Measurements from ENCODE around the gene PPID. TPM values are rescaled to one million over a fixed set of nuclear protein-coding genes. Genes with fewer than 3 reads are reported as not detected.

Gene PPID
- total and polyA plus RNA-seq, 2 of the 13 experiments (the other 11 are each of a cell fraction or from before 2014, with no cell fraction given), result 15.4 to 63.4 TPM

DNA sequence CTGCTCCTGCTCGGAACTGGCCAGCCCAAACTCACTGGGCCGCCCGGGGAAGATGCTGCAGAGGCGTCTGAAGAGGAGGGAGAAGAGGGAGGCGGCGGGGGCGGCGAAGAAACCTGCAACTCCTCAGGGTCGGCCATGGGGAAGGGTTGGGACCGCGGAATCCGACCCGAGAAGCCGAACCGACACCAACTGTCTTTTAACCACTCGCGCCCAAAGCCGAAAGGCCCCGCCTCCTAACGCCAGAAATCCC, 51.6 kb downstream of the PPID start, which contains the start of gene C4orf46 (continued):
- TF ChIP-seq, protein P1, sequence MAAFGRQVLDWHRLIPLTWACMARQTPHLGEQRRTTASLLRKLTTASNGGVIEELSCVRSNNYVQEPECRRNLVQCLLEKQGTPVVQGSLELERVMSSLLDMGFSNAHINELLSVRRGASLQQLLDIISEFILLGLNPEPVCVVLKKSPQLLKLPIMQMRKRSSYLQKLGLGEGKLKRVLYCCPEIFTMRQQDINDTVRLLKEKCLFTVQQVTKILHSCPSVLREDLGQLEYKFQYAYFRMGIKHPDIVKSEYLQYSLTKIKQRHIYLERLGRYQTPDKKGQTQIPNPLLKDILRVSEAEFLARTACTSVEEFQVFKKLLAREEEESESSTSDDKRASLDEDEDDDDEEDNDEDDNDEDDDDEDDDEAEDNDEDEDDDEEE (CRISPR knock-in tag; IDR thresholded peaks at IDR 0.05), result 0 out of 2 replicates have a peak, but pooled peaks have one; percentile 15
- TF ChIP-seq ZNF7 (CRISPR knock-in tag; IDR thresholded peaks at IDR 0.05) (no peak), SIN3B (IDR thresholded peaks at IDR 0.05; ENCODE audit: low read length) (peak; percentile 73; the same call in 1 of the 2 replicates), MAFK (conservative IDR thresholded peaks at IDR 0.05 in 1 of 2, IDR thresholded peaks at IDR 0.05 in 1 of 2; ENCODE audit: low read length in 2 of 2) (no peak), HDAC1 (CRISPR knock-in tag; IDR thresholded peaks at IDR 0.05) (peak; percentile 52; the same call in 1 of the 2 replicates), ZNF792 (CRISPR knock-in tag; IDR thresholded peaks at IDR 0.05) (no peak), ZBTB1 (CRISPR knock-in tag; IDR thresholded peaks at IDR 0.05; ENCODE audit: borderline replicate concordance) (no peak), POGZ (CRISPR knock-in tag; IDR thresholded peaks at IDR 0.05) (no peak), PITX1 (CRISPR knock-in tag; IDR thresholded peaks at IDR 0.05) (no peak), ZNF562 (CRISPR knock-in tag; IDR thresholded peaks at IDR 0.05; ENCODE audit: borderline replicate concordance) (no peak), RFXANK (CRISPR knock-in tag; IDR thresholded peaks at IDR 0.05) (no peak), CCAR2 (optimal IDR thresholded peaks at IDR 0.05; ENCODE audit: low read depth, low read length) (no peak), NR2F1 (CRISPR knock-in tag; IDR thresholded peaks at IDR 0.05) (no peak), KLF16 (CRISPR knock-in tag; IDR thresholded peaks at IDR 0.05) (no peak), ZNF335 (CRISPR knock-in tag; IDR thresholded peaks at IDR 0.05) (no peak)
- TF ChIP-seq, protein P2, sequence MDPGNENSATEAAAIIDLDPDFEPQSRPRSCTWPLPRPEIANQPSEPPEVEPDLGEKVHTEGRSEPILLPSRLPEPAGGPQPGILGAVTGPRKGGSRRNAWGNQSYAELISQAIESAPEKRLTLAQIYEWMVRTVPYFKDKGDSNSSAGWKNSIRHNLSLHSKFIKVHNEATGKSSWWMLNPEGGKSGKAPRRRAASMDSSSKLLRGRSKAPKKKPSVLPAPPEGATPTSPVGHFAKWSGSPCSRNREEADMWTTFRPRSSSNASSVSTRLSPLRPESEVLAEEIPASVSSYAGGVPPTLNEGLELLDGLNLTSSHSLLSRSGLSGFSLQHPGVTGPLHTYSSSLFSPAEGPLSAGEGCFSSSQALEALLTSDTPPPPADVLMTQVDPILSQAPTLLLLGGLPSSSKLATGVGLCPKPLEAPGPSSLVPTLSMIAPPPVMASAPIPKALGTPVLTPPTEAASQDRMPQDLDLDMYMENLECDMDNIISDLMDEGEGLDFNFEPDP (CRISPR knock-in tag; conservative IDR thresholded peaks at IDR 0.05), result no peak
- TF ChIP-seq, protein P3, sequence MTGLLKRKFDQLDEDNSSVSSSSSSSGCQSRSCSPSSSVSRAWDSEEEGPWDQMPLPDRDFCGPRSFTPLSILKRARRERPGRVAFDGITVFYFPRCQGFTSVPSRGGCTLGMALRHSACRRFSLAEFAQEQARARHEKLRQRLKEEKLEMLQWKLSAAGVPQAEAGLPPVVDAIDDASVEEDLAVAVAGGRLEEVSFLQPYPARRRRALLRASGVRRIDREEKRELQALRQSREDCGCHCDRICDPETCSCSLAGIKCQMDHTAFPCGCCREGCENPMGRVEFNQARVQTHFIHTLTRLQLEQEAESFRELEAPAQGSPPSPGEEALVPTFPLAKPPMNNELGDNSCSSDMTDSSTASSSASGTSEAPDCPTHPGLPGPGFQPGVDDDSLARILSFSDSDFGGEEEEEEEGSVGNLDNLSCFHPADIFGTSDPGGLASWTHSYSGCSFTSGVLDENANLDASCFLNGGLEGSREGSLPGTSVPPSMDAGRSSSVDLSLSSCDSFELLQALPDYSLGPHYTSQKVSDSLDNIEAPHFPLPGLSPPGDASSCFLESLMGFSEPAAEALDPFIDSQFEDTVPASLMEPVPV (CRISPR knock-in tag; IDR thresholded peaks at IDR 0.05), result no peak
- TF ChIP-seq, protein P4, sequence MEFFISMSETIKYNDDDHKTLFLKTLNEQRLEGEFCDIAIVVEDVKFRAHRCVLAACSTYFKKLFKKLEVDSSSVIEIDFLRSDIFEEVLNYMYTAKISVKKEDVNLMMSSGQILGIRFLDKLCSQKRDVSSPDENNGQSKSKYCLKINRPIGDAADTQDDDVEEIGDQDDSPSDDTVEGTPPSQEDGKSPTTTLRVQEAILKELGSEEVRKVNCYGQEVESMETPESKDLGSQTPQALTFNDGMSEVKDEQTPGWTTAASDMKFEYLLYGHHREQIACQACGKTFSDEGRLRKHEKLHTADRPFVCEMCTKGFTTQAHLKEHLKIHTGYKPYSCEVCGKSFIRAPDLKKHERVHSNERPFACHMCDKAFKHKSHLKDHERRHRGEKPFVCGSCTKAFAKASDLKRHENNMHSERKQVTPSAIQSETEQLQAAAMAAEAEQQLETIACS (CRISPR knock-in tag; IDR thresholded peaks at IDR 0.05), result no peak
- TF ChIP-seq, protein P5, sequence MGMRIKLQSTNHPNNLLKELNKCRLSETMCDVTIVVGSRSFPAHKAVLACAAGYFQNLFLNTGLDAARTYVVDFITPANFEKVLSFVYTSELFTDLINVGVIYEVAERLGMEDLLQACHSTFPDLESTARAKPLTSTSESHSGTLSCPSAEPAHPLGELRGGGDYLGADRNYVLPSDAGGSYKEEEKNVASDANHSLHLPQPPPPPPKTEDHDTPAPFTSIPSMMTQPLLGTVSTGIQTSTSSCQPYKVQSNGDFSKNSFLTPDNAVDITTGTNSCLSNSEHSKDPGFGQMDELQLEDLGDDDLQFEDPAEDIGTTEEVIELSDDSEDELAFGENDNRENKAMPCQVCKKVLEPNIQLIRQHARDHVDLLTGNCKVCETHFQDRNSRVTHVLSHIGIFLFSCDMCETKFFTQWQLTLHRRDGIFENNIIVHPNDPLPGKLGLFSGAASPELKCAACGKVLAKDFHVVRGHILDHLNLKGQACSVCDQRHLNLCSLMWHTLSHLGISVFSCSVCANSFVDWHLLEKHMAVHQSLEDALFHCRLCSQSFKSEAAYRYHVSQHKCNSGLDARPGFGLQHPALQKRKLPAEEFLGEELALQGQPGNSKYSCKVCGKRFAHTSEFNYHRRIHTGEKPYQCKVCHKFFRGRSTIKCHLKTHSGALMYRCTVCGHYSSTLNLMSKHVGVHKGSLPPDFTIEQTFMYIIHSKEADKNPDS (CRISPR knock-in tag; IDR thresholded peaks at IDR 0.05), result no peak
- TF ChIP-seq, protein P6, sequence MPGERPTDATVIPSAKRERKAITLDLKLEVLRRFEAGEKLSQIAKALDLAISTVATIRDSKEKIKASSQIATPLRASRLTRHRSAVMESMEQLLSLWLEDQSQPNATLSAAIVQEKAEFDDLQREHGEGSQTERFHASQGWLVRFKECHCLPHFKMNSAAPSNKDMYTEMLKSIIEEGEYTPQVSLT (CRISPR knock-in tag; IDR thresholded peaks at IDR 0.05; ENCODE audit: borderline replicate concordance, low read depth), result 0 out of 2 replicates have a peak, but pooled peaks have one; percentile 17
- TF ChIP-seq, protein P7, sequence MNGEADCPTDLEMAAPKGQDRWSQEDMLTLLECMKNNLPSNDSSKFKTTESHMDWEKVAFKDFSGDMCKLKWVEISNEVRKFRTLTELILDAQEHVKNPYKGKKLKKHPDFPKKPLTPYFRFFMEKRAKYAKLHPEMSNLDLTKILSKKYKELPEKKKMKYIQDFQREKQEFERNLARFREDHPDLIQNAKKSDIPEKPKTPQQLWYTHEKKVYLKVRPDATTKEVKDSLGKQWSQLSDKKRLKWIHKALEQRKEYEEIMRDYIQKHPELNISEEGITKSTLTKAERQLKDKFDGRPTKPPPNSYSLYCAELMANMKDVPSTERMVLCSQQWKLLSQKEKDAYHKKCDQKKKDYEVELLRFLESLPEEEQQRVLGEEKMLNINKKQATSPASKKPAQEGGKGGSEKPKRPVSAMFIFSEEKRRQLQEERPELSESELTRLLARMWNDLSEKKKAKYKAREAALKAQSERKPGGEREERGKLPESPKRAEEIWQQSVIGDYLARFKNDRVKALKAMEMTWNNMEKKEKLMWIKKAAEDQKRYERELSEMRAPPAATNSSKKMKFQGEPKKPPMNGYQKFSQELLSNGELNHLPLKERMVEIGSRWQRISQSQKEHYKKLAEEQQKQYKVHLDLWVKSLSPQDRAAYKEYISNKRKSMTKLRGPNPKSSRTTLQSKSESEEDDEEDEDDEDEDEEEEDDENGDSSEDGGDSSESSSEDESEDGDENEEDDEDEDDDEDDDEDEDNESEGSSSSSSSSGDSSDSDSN (CRISPR knock-in tag; IDR thresholded peaks at IDR 0.05), result no peak

Measured in HepG2 (cell line).